NCI-H2227 treated with DMSO at 0.1 percent for 48 hours (cell line): ENCODE data around the gene KCNK10.

Experiments
- DNase-seq: peaks from one replicate; lab custom pipeline; 2025; lab: John Stamatoyannopoulos, UW

The KCNK10 gene

GRCh38 chr14:88323086-88323522 is at the start of gene KCNK10:
Gene KCNK10 (minus strand): TSS chr14:88323269. CDS start chr14:88322798, 471 bp downstream.
- no peak for DNase-seq

GRCh38 chr14:88369496-88369895 is 46.4 kb upstream of the KCNK10 start:
- no peak for DNase-seq

GRCh38 chr14:88364710-88365413 is 41.8 kb upstream of the KCNK10 start:
- DNase-seq, result no peak

- no peak for DNase-seq
Observed at GRCh38 chr14:88363644-88364043, 40.6 kb upstream of the KCNK10 start.

GRCh38 chr14:88359500-88359899 is 36.4 kb upstream of the KCNK10 start:
- DNase-seq, result no peak

- DNase-seq, result no peak
Observed at GRCh38 chr14:88354358-88354757, 31.3 kb upstream of the KCNK10 start.

- no peak for DNase-seq
Observed at GRCh38 chr14:88352698-88353097, 29.6 kb upstream of the KCNK10 start.

- DNase-seq, result no peak
Observed at GRCh38 chr14:88351966-88352691, 29.1 kb upstream of the KCNK10 start.

- no peak for DNase-seq
Observed at GRCh38 chr14:88348546-88348945, 25.5 kb upstream of the KCNK10 start.

GRCh38 chr14:88346048-88346639 is 23.1 kb upstream of the KCNK10 start:
- no peak for DNase-seq

- no peak for DNase-seq
Observed at GRCh38 chr14:88342980-88343379, 19.9 kb upstream of the KCNK10 start.

- no peak for DNase-seq
Observed at GRCh38 chr14:88340357-88340756, 17.3 kb upstream of the KCNK10 start.

GRCh38 chr14:88333036-88333435 is 10.0 kb upstream of the KCNK10 start:
- DNase-seq, result no peak

GRCh38 chr14:88327497-88327896 is 4.4 kb upstream of the KCNK10 start:
- no peak for DNase-seq

- no peak for DNase-seq
Observed at GRCh38 chr14:88326352-88327103, 3.5 kb upstream of the KCNK10 start.

GRCh38 chr14:88325883-88326282 is 2.8 kb upstream of the KCNK10 start:
- DNase-seq, result no peak

- no peak for DNase-seq
Observed at GRCh38 chr14:88324930-88325329, 1.9 kb upstream of the KCNK10 start.

GRCh38 chr14:88324491-88324890 is 1.4 kb upstream of the KCNK10 start:
- DNase-seq, result no peak

GRCh38 chr14:88323523-88324199 is 592 bp upstream of the KCNK10 start:
- DNase-seq, result peak; percentile 19

GRCh38 chr14:88322504-88323085 is 474 bp downstream of the KCNK10 start:
- DNase-seq, result no peak
